HG03520 (cell line): ENCODE measurements around the gene ZCCHC13.
"Not testable (repeated sequence)": the region's sequence is repeated elsewhere in the genome, so short reads cannot be mapped to it uniquely, and the experiment has no call there.

ENCODE experiments used
- ATAC-seq: cut with Tn5 transposase; IDR thresholded peaks from one replicate; pipeline ENCODE4 v1.9.1; 2021; ENCODE audit warnings: mild to moderate bottlenecking, moderate library complexity; ENCODE audit not compliant: unreplicated experiment

Gene ZCCHC13

GRCh38 chrX:74319321-74319720 is 15.3 kb downstream of the ZCCHC13 start:
- ATAC-seq: not testable (repeated sequence)

DNA sequence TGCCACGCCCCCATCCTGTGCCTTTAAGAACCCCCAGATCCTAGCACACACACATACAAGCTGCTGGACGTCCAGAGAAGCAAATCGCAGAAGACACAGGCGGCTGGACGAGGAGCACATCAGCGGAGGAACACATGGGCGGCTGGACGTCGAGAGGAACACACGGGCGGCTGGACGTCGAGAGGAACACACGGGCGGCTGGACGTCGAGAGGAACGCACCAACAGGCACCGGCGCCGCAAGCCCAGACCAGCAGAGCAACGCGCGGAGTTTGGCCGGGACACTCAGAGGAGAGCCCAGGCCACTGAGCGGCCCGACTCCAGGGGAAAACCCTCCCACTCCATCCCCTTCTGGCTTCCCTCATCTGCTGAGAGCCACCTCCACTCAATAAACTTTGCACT is 17.2 kb downstream of the ZCCHC13 start:
- ATAC-seq: no peak

DNA sequence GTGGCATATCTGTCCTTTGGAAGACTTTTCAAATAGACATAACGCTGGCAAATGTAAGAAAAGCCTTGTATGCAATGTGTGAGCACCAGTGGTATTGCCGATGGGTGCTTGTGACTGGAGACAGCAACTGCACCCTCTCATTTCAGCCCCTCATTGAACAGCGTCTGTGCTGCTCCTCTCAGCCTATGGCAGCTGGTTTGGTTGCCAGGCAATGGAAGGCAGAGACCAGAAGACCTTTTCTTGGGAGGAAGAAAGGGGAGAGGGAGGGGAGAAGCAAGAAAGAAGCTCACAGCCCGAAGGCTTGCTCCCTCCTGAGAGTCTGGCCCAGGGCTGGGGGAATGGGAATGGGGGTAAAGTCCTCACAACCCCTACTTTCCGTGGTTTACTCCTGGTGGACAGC is 20.2 kb downstream of the ZCCHC13 start:
- ATAC-seq: no peak

GRCh38 chrX:74325130-74326059 is 21.4 kb downstream of the ZCCHC13 start:
- ATAC-seq: no peak

DNA sequence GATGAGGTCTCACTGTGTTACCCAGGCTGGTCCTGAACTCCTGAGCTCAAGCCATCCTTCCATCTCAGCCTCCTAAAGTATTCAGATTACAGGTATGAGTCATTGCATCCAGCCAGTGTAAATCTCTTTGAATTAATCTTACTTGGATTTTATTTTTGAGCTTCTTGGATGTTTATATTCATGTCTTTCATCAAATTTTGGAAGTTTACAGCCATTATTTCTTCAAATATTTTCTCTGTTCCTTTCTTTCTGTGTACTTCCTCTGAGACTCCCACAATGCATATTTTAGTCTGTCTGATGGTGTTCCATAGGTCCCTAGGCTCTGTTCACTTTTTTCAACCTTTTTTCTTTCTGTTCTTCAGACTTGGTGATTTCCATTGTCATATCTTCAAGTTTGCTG is 34.9 kb downstream of the ZCCHC13 start:
- no peak for ATAC-seq

DNA sequence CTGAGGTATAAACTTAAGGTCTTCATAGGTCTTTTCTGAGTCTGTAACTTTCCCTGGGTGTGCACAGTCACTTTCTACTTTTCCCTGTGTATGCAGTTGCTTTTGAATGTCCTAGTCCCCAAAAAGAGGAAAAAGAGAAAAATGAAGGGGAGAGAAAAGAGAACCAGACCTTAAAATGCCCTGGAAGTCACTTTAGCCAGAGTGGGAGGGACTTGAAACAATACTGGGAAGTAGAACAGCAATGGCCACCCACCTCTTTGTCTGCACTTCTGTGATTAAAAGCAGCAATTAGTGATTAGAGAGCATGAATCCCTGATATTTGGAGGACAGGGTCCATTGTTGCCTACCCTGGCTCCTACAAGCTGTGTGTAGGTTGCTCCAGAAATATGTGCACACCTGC is 36.1 kb downstream of the ZCCHC13 start:
- ATAC-seq: no peak

GRCh38 chrX:74342211-74342610 is 38.2 kb downstream of the ZCCHC13 start:
- ATAC-seq: not testable (repeated sequence)

DNA sequence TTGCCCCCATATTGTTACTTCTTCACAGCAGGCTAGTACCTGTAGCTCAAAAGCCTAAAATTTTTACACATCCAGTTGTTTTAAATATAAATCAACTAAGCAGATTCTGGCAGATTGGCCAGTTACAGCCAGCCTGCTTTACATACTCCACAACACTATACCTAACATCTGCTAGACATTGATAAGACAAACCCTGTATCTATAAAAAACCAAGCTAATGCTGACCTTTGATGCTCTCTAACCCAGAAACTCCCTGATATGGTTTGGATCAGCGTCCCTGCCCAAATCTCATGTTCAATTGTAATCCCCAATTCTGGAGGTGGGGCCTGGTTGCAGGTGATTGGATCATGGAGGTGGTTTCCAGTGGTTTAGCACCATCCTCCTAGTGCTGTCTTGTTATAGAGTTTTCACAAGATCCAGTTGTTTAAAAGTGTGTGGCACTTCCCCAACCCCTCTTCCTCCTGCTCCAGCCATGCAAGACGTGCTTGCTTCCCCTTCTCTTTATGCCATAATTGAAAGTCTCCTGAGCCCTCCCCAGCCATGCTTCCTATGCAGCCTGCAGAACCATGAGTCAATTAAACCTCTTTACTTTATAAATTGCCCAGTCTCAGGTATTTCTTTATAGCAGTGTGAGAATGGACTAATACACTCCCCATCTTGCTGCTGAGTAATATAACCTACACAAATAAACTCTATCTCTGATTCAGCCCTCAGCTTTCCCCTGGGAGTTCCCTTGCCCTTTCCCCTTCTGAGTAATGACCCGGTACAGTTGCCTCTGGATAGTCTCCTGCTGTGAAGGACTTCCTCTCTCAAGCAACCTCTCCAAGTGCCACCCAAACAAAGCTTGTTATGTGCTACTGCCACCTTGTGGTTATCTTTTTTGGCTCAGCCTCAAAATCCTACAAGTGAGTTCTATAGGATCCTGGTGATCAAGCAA is 39.6 kb downstream of the ZCCHC13 start:
- ATAC-seq: peak; percentile 80

DNA sequence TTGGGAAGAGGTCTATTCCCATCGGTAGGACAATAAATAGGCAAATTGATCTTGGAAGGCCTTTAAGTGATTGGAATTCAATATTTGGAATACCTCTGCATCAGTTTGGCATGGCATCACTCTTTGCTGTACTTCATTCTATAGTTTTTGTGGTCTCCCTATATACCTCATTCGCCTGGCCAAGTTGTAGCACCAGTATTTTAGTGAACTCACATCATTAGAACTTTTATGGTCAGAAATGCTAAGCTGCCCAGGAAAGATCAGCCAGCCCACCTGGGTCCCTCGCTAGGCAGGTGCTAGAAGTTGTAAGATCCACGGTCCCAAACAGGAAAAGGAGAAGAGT is 40.3 kb downstream of the ZCCHC13 start:
- ATAC-seq: no peak

DNA sequence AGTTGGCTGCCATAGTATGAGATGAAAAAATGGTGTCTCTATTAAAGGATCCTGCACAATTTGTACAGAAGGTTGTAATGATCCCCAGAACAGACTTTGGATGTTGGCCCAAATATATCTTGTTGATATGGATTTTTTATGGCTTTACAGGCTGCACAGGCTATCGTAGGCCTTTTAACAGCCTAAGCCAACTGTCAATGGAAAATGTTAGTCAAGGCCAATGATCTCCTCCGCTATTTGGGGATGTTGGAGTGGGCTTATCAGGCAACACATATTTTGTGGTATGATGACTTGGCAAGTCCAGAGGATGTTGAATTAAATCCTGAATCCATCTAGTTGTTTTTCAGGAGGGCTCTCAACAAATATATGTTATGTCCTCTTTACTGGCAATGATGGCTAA is 42.1 kb downstream of the ZCCHC13 start:
- no peak for ATAC-seq

DNA sequence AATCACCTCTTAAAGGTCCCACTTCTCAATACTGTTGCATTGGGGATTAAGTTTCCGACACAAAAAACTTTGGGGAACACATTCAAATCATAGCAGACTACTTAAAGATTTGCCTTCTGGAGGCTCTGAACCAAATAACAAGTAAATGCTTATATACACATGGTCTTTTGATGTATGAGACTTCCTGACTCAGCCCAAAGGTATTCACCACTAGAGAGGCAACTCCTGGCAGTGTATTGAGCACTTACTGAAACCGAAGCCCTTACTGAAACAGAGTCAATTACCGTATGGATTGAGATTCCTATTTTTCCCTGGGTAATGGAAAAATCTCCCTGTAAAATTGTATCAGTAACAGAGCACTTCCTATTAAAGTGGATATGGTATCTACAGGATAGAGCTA is 45.4 kb downstream of the ZCCHC13 start:
- no peak for ATAC-seq

DNA sequence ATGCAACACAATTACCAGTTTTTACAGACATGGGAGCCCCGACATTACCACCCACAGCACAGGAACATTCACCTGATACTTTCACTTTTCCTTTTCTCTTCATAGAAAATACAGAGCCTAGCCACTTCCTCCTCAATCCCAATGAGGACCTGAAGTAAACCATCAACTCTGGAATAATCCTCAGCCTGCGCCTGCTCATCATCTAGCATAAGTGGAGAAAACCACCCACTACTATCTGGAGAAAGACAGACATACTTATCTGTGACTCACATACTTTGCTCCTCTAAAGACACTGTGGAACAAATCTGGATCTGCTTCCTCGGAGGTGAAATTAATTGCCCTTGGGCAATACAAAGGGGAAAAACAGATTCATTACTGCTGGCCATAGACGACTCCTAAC is 47.8 kb downstream of the ZCCHC13 start:
- ATAC-seq: no peak

DNA sequence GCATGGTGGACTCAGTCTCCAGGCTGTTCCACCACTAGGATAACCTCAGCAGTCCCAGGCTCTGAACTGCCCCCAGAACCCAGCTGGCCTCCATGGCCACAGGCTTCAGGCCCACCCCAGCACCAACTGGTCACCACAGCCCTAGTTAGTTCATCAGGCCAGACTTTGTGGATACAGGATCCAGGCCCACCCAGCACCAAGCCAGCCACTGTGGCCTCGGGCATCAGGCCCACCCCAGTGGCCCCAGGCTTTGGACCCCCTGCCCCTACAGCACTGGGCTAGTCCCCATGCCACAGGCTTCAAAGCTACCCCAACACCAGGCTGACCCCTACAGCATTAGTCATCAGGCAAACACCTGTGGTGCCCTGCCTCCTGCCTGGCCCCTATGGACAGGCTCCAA is 50.0 kb downstream of the ZCCHC13 start:
- no peak for ATAC-seq
